Aortic smooth muscle cell (primary cell): ENCODE data around the gene CALM3. TPM values are rescaled to one million over a fixed set of nuclear protein-coding genes. Genes with fewer than 3 reads are reported as not detected.

ENCODE experiments used
- total RNA-seq: library from RNA; depleted of rRNA; stranded (reverse); fragments of >200 nt; gene quantifications from 2 replicates; pipeline ENCODE4 v1.2.3, GENCODE V29; 2014

Gene CALM3
- 261 and 356 TPM in 2 replicates for total RNA-seq

DNA sequence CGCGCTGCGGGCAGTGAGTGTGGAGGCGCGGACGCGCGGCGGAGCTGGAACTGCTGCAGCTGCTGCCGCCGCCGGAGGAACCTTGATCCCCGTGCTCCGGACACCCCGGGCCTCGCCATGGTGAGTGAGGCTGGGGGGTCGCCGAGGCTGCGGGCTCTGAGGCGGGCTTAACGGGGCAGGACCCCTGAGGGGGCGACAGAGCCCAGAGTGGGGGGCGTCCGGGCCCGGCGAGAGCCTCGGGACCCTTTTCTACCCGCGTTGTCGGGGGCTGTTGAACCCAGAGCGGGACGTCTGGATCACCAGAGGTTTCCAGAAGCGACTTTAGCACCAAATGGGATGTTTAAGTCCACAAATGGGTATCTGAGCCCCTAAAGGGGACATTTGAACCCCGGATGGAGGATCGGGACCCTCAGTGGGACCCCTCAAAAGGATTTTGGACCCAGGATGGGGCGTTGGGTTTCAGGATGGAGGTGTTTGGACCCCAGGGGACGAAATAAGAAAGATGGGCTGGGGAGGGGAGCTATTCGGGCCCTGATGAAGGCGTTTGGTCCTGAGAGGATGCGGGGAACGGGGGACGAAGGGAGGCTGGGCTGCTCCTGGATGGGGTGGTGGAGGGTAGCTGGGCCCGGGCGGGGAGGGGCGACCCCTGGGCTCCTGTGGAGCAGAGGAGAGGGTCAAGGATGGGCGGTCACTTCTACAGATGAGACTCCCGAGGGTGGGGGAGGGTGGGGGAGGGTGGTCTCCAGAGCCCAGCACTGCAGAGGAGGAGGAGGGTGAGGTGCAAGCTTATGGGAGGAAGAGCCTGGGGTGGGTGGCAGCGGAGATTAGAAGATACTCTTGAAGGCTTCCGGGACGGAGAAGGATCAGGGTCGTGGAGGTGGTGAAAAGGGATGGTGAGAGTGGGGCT, at the start of gene CALM3:
CALM3 (plus strand) TSS at position 13 of the 907 bp plus-strand sequence; CDS start at position 118, 105 bp downstream.

DNA sequence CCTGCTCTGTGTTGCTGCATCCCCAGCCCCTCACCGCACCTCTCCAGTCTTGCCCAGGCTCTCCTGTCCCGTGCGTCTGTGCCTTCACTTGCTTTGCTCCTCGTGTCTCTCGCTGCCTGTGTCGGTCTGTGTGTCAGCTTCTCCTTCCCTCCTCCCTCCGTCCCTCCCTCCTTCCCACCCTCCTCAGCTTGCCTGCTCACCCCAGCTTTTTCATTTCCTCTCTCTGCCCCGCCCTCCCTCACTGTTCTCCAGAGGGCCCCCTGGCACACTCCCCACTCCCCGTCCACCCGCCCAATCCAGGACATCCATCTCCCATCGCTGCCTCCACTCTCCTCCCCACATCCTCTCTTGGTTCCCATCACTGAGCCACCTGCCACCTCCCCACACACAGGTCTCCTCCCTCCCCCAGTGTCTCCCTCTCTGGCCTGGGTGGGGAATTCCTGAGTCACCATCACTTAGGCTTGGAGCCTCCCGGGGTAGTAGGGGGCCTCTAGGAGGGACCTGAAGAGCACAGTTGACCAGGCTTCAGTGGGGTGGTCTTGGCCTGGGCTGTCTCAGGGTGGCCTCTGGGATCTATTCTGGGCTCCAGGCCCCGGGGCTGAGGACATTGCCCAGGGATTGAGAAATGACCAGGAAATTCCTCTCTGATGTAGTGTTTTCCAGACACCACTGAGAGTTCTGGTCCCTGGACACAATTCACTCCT, 24.0 kb downstream of the CALM3 start, which contains the start of gene PTGIR:
PTGIR (minus strand) TSS at position 132 of the 704 bp plus-strand sequence. CDS start 864 bp downstream, outside the sequence.

DNA sequence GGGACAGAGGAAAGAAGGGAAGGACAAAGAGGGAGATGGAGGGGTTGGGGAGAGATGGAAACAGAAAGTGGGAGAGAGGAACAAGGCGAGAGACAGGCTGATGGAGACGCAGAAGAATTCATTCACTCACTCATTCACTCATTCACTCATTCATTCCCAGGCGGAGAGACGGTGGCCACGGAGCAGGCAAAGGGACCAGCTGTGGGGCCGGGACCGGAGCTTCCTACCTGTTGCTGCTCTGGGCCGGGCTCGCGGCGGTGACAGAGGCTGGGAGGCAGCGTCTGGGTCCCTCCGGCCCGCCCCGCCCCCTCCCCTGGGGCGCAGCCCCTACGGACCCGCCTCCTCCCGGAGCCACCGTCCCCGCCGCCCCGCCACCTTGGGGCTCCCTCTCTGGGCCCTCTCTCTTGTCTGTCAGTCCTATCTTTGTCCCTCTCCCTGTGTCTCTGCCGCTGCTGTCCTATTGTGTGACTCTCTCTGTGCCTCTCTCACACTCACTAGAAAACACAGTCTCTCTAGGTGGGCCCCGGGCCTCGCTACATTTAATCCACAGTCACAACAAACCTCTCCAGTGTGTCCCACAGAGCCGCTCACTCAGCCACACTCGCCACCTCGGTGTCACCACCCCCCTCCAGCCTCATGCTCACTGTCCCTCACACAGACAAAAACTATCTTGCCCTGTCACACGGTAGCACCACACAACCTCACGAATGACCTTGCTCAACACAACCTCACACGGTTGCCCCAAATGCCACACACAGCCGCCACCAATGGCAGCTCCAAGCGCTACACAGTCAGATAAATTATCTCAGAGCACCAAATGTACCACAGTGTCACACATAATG, 35.0 kb downstream of the CALM3 start, which contains the start of gene GNG8:
GNG8 (minus strand) TSS at position 283 of the 842 bp plus-strand sequence. CDS start 1,520 bp downstream, outside the sequence.

Other genes starting within 250 kb of the CALM3 start
- 8.5 and 19.2 TPM in 2 replicates for gene CCDC8, start 187.8 kb upstream of the CALM3 start, total RNA-seq
- gene PNMA8C, start 172.4 kb upstream of the CALM3 start, total RNA-seq = 0.44 and 1.5 TPM in 2 replicates
- 1.2 and 4.8 TPM in 2 replicates for gene PNMA8A, start 129.8 kb upstream of the CALM3 start, total RNA-seq
- 1.5 and 2.1 TPM in 2 replicates for gene PNMA8B, start 105.5 kb upstream of the CALM3 start, total RNA-seq
- 61.6 and 62.9 TPM in 2 replicates for gene PTGIR, start 23.8 kb downstream of the CALM3 start, total RNA-seq
- gene GNG8, start 34.9 kb downstream of the CALM3 start, total RNA-seq = not detected in 2 replicates
- 3.2 and 7.5 TPM in 2 replicates for gene DACT3, start 59.9 kb downstream of the CALM3 start, total RNA-seq
- 13.1 and 19.0 TPM in 2 replicates for gene PRKD2, start 115.8 kb downstream of the CALM3 start, total RNA-seq
- 13.6 and 16.0 TPM in 2 replicates for gene FKRP, start 144.7 kb downstream of the CALM3 start, total RNA-seq
- gene STRN4, start 145.1 kb downstream of the CALM3 start, total RNA-seq = 53.0 and 60.9 TPM in 2 replicates
- gene SLC1A5, start 187.3 kb downstream of the CALM3 start, total RNA-seq = 30.6 and 48.9 TPM in 2 replicates
- 198 and 200 TPM in 2 replicates for gene AP2S1, start 249.5 kb downstream of the CALM3 start, total RNA-seq